HG03558 (cell line): Measurements from ENCODE around the gene NETO1.

Experiments used
- ATAC-seq: cut with Tn5 transposase; IDR thresholded peaks from one replicate; pipeline ENCODE4 v1.9.1; 2021; ENCODE audit warnings: moderate number of reproducible peaks; ENCODE audit not compliant: unreplicated experiment; ENCODE audit errors: extremely low read depth

The NETO1 gene

GRCh38 chr18:72742002-72742401, 125.8 kb downstream of the NETO1 start:
- no peak for ATAC-seq

- no peak for ATAC-seq
These were observed 129.7 kb downstream of the NETO1 start for GRCh38 chr18:72738136-72738535.

GRCh38 chr18:72727776-72728175, 140.0 kb downstream of the NETO1 start:
- no peak for ATAC-seq

- no peak for ATAC-seq
These were observed 140.6 kb downstream of the NETO1 start for GRCh38 chr18:72727038-72727655.

GRCh38 chr18:72726201-72726600, 141.6 kb downstream of the NETO1 start:
- ATAC-seq: no peak

- no peak for ATAC-seq
These were observed 146.5 kb downstream of the NETO1 start for GRCh38 chr18:72721330-72721729.

- ATAC-seq: no peak
These were observed 147.7 kb downstream of the NETO1 start for GRCh38 chr18:72720116-72720515.

GRCh38 chr18:72704202-72704601, 163.6 kb downstream of the NETO1 start:
- no peak for ATAC-seq

- no peak for ATAC-seq
These were observed 166.7 kb downstream of the NETO1 start for GRCh38 chr18:72700961-72701710.

GRCh38 chr18:72697706-72698105, 170.1 kb downstream of the NETO1 start:
- ATAC-seq: no peak

GRCh38 chr18:72692595-72692994, 175.2 kb downstream of the NETO1 start:
- no peak for ATAC-seq
